MM.1S (cell line): ENCODE measurements around the gene HSPA1A.
A peak's percentile ranks its signal among the peaks of the same experiment; 100 is the strongest.

Experiments
- DNase-seq: peaks from one replicate; pipeline ENCODE4 v3.0.0-alpha.2; 2015
- H2AFZ ChIP-seq: fragments of 300-600 bp; sonication (generic); 2 replicates; pipeline ENCODE4 v1.6.0; 2016; ENCODE audit warnings: antibody characterized with exemption, low read length
- H3F3A ChIP-seq: fragments of 300-600 bp; sonication (generic); 2 replicates; pipeline ENCODE4 v1.6.1; 2016; ENCODE audit warnings: mild to moderate bottlenecking, antibody characterized with exemption, low read length, moderate library complexity, mixed read lengths; ENCODE audit not compliant: insufficient read depth
- H3K27ac ChIP-seq: fragments of 300-600 bp; sonication (generic); 2 replicates; pipeline ENCODE4 v1.5.1; 2016; ENCODE audit warnings: mild to moderate bottlenecking, low read length
- H3K27me3 ChIP-seq: fragments of 300-600 bp; sonication (generic); replicated peaks from 2 replicates; pipeline ENCODE4 v1.6.0; 2016; ENCODE audit warnings: low read length; ENCODE audit not compliant: insufficient read depth
- H3K36me3 ChIP-seq: fragments of 300-600 bp; sonication (generic); replicated peaks from 2 replicates; pipeline ENCODE4 v1.6.1; 2016; ENCODE audit warnings: mild to moderate bottlenecking, low read length, mixed read lengths; ENCODE audit not compliant: insufficient read depth
- H3K4me1 ChIP-seq: fragments of 300-600 bp; sonication (generic); 2 replicates; pipeline ENCODE4 v1.6.1; 2016; ENCODE audit warnings: low read length, mixed read lengths
- H3K4me2 ChIP-seq: fragments of 300-600 bp; sonication (generic); 2 replicates; pipeline ENCODE4 v1.6.0; 2016; ENCODE audit warnings: low read depth, low read length
- H3K4me3 ChIP-seq: fragments of 300-600 bp; sonication (generic); 2 replicates; pipeline ENCODE4 v1.5.1; 2016; ENCODE audit warnings: low read length, mixed read lengths
- H3K79me2 ChIP-seq: fragments of 300-600 bp; sonication (generic); 2 replicates; pipeline ENCODE4 v1.6.1; 2016; ENCODE audit warnings: mixed run types, low read length, mixed read lengths
- H3K9ac ChIP-seq: fragments of 300-600 bp; sonication (generic); 2 replicates; pipeline ENCODE4 v1.6.1; 2016; ENCODE audit warnings: low read length, mixed read lengths
- H3K9me2 ChIP-seq: fragments of 300-600 bp; sonication (generic); replicated peaks from 2 replicates; pipeline ENCODE4 v1.6.1; 2016; ENCODE audit warnings: mild to moderate bottlenecking, low read length, mixed read lengths; ENCODE audit not compliant: insufficient read depth
- H3K9me3 ChIP-seq: fragments of 300-600 bp; sonication (generic); replicated peaks from 2 replicates; pipeline ENCODE4 v1.6.1; 2016; ENCODE audit warnings: mild to moderate bottlenecking, low read length, mixed read lengths; ENCODE audit not compliant: insufficient read depth
- H4K20me1 ChIP-seq: fragments of 300-600 bp; sonication (generic); 2 replicates; pipeline ENCODE4 v1.6.1; 2016; ENCODE audit warnings: mild to moderate bottlenecking, low read length, moderate library complexity, mixed read lengths; ENCODE audit not compliant: insufficient read depth
- EZH2 ChIP-seq: fragments of 300-600 bp; sonication (generic); optimal IDR thresholded peaks from 2 replicates; pipeline ENCODE3; 2017; ENCODE audit warnings: low read depth, mild to moderate bottlenecking, antibody characterized with exemption, low read length, mixed read lengths
- EZH2phosphoT487 ChIP-seq: fragments of 300-600 bp; sonication (generic); IDR thresholded peaks from 2 replicates; pipeline ENCODE4 v1.6.1; 2018; ENCODE audit warnings: antibody characterized with exemption, low read length
- TF ChIP-seq, protein P1 (sequence below): fragments of 300-600 bp; sonication (generic); IDR thresholded peaks from 2 replicates; pipeline ENCODE4 v1.5.1; 2016; ENCODE audit warnings: antibody characterized with exemption, low read length, mixed read lengths

The HSPA1A gene

GRCh38 chr6:31830886-31831335 is 15.6 kb downstream of the HSPA1A start:
- DNase-seq = no peak
- peak overlapping the region; percentile 61 for H3K4me3 ChIP-seq
- no peaks in the 10 kb centered on the region for H3K27me3 ChIP-seq
- peak overlapping the region; percentile 57; the same call in 1 of the 2 replicates for H3K27ac ChIP-seq
- peaks cover 60% of the 10 kb centered on the region for H3F3A ChIP-seq
- H3K36me3 ChIP-seq = peaks cover under 1% of the 10 kb centered on the region; the same call in 1 of the 2 replicates
- peak overlapping the region; percentile 81 for H3K4me2 ChIP-seq
- TF ChIP-seq, protein P1, sequence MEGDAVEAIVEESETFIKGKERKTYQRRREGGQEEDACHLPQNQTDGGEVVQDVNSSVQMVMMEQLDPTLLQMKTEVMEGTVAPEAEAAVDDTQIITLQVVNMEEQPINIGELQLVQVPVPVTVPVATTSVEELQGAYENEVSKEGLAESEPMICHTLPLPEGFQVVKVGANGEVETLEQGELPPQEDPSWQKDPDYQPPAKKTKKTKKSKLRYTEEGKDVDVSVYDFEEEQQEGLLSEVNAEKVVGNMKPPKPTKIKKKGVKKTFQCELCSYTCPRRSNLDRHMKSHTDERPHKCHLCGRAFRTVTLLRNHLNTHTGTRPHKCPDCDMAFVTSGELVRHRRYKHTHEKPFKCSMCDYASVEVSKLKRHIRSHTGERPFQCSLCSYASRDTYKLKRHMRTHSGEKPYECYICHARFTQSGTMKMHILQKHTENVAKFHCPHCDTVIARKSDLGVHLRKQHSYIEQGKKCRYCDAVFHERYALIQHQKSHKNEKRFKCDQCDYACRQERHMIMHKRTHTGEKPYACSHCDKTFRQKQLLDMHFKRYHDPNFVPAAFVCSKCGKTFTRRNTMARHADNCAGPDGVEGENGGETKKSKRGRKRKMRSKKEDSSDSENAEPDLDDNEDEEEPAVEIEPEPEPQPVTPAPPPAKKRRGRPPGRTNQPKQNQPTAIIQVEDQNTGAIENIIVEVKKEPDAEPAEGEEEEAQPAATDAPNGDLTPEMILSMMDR = no peak
- TF ChIP-seq EZH2 = no peak
- TF ChIP-seq EZH2phosphoT487 = no peak
- no peaks in the 10 kb centered on the region for H3K9me3 ChIP-seq
- no peak overlapping the region for H2AFZ ChIP-seq
- peak overlapping the region; percentile 29; the same call in 1 of the 2 replicates for H3K9ac ChIP-seq
- H3K9me2 ChIP-seq = no peaks in the 10 kb centered on the region
- H3K4me1 ChIP-seq = peaks cover 7% of the 10 kb centered on the region; the same call in 1 of the 2 replicates
- H4K20me1 ChIP-seq = no peaks in the 10 kb centered on the region; the same call in 1 of the 2 replicates
- peaks cover 47% of the 10 kb centered on the region for H3K79me2 ChIP-seq

DNA sequence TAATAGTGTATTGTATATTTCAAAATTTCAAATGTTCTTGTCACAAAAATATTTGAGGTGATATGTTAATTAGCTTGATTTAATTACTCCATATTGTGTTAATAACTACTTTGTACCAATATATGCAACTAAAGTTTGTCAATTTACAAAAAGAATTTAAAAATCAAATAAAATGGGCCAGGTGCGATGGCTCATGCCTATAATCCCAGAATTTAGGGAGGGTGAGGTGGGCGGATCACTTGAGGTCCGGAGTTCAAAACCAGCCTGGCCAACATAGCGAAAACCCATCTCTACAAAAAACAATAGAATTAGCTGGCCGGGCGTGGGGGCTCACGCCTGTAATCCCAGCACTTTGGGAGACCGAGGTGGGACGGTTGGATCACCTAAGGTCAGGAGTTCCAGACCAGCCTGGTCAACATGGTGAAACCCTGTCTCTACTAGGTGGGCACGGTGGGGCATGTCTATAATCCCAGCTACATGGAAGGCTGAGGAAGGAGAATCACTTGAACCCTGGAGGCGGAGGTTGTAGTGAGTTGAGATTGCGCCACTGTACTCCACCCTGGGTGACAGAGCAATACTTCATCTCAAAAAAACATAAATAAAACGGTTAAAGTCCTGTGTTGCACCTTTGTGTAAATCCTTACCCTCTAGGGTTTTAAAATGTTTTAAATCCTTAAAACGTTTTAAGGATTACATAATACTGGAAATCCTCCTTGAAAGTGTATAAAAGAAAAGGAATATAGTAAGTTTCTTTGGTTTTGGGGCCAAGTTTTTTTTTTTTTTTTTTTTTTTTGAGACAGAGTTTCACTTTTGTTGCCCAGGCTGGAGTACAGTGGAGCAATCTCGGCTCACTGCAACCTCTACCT is 16.2 kb downstream of the HSPA1A start:
- TF ChIP-seq, protein P1 = no peak
- TF ChIP-seq EZH2 (no peak), EZH2phosphoT487 (no peak)
- Histone ChIP-seq H2AFZ (no peak overlapping the region), H3K4me3 (peak overlapping the region; percentile 61; the same call in 1 of the 2 replicates), H3K79me2 (peaks cover 51% of the 10 kb centered on the region), H3K9ac (peak overlapping the region; percentile 29; the same call in 1 of the 2 replicates), H3K4me2 (peak overlapping the region; percentile 81), H3K27ac (peak overlapping the region; percentile 7; the same call in 1 of the 2 replicates), H4K20me1 (no peaks in the 10 kb centered on the region; the same call in 1 of the 2 replicates), H3K9me2 (no peaks in the 10 kb centered on the region), H3K9me3 (no peaks in the 10 kb centered on the region), H3F3A (peaks cover 64% of the 10 kb centered on the region), H3K36me3 (peaks cover 7% of the 10 kb centered on the region; the same call in 1 of the 2 replicates), H3K4me1 (peaks cover 7% of the 10 kb centered on the region; the same call in 1 of the 2 replicates), H3K27me3 (no peaks in the 10 kb centered on the region)
- no peak for DNase-seq

DNA sequence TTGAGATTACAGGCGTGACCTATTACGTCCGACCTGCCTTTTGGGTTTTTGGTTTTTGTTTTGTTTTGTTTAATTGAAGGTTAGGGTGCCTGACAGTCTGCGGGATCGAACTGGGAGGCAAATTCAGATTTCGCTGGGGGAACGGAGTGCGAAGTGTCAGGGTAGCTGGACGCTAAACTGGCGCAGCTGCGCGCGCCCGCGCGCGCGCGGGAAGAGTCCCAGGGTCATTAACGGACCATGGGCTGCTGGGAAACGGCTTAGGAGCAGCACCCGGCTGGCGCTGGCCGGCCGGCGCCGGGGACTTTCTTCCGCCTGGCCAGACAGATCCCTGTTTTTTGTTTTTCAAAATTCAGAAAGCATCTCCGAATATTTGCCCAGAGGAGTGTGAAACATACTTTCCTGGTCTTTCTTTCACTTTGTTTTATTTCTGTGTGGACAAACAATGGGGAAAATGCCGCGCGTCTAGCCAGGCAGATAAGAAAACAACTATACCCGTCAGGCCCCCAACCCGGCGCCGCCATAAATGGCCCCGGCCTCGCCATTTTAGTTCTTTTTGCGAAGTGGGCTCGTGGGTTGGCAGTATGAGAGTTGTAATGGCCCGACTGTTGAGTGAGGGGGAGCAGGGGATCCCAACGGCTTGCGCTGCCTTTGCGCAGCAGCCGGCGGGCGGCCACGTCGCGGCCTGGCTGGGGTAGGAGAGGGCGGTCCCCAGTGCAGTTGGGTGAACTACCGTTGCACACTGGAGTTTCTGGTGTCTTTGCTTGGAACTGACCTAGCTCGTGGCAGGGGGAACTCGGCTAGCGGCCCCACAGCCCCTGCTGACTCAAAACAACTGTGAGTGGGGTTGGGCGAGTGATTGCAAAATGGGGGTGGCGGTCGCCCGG is 19.3 kb downstream of the HSPA1A start:
- Histone ChIP-seq H3K36me3 (peaks cover 26% of the 10 kb centered on the region; the same call in 1 of the 2 replicates), H3K79me2 (peaks cover 66% of the 10 kb centered on the region), H3K9me3 (no peaks in the 10 kb centered on the region), H3K9me2 (no peaks in the 10 kb centered on the region), H3K27me3 (no peaks in the 10 kb centered on the region), H3K4me2 (peak overlapping the region; percentile 99), H3K9ac (peak overlapping the region; percentile 97), H3K4me1 (peaks cover 24% of the 10 kb centered on the region), H4K20me1 (peaks cover 27% of the 10 kb centered on the region), H3F3A (peaks cover 92% of the 10 kb centered on the region), H3K4me3 (peak overlapping the region; percentile 98), H3K27ac (peak overlapping the region; percentile 81), H2AFZ (peak overlapping the region; percentile 51; the same call in 1 of the 2 replicates)
- TF ChIP-seq EZH2 (no peak), EZH2phosphoT487 (no peak)
- TF ChIP-seq, protein P1 = no peak
- peak; percentile 90 for DNase-seq
